ENCODE results near the gene INTU.

- TF ChIP-seq ZNF549 (tag by site-specific recombination; IDR thresholded peaks at IDR 0.05) (no peak), GLI2 (tag by site-specific recombination; IDR thresholded peaks at IDR 0.05; ENCODE audit: borderline replicate concordance, low read depth) (no peak), CTCF (tag by site-specific recombination; IDR thresholded peaks at IDR 0.05) (no peak), ZBTB1 (tag by site-specific recombination; IDR thresholded peaks at IDR 0.05) (no peak), ZNF600 (tag by site-specific recombination; IDR thresholded peaks at IDR 0.05) (no peak), ZFHX2 (tag by site-specific recombination; conservative IDR thresholded peaks at IDR 0.05) (no peak)
Observed at GRCh38 chr4:127698789-127699200, 66.0 kb downstream of the INTU start.

Measured in HEK293 (cell line).